Prostate gland (tissue), 2 donors: ENCODE data around the gene PRLH.

Experiments used
- POLR2A ChIP-seq: fragments of 450-650 bp; IDR thresholded peaks from one replicate; pipeline ENCODE4 v1.6.1; 2016; ENCODE audit warnings: antibody characterized with exemption, mild to moderate bottlenecking
- POLR2AphosphoS5 ChIP-seq: sonication (generic); formaldehyde crosslinking; IDR thresholded peaks from one replicate; pipeline ENCODE4 v1.6.1; 2017; ENCODE audit warnings: antibody characterized with exemption
- TF ChIP-seq, protein P1 (sequence below), 4 experiments: fragments of 200-600 bp in 2 of 4; fragments of 450-650 bp in 2 of 4; sonication (generic) in 2 of 4; IDR thresholded peaks; 1 replicate in 3 of 4; 2 replicates in 1 of 4; pipeline ENCODE4 v1.5.1; 2016 to 2019; ENCODE audit warnings: antibody characterized with exemption in 4 of 4, mild to moderate bottlenecking in 2 of 4, moderate library complexity in 2 of 4

DNA sequence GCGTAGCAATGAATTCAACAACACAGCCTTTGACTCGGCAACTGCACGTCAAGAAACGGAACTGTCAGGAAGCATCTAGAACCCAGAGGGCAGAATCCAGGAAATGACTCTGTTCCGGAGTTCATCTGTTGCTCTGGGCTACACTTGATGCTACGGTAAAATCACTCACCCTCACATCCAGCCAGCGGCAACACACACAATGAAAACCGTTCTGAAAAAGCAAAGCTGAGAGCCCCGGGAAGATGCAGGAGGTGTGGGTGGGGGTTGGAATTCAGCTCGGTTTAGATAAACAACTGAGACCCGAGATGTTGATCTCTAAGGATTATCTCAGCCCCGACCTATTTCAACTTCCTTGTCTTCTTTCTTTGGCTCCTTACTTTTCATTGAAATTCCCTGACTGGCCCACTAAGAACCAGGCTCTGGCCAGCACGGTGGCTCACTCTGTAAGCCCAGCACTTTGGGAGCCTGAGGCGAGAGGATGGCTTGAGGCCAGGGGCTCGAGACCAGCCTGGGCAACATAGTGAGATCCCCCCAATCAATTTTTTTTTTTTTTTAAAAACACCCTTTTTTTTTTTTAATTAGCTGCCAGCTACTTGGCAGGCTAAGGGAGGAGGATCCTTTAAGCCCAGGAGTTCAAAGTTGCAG lies 37.5 kb downstream of the PRLH start:
- TF ChIP-seq, protein P1, sequence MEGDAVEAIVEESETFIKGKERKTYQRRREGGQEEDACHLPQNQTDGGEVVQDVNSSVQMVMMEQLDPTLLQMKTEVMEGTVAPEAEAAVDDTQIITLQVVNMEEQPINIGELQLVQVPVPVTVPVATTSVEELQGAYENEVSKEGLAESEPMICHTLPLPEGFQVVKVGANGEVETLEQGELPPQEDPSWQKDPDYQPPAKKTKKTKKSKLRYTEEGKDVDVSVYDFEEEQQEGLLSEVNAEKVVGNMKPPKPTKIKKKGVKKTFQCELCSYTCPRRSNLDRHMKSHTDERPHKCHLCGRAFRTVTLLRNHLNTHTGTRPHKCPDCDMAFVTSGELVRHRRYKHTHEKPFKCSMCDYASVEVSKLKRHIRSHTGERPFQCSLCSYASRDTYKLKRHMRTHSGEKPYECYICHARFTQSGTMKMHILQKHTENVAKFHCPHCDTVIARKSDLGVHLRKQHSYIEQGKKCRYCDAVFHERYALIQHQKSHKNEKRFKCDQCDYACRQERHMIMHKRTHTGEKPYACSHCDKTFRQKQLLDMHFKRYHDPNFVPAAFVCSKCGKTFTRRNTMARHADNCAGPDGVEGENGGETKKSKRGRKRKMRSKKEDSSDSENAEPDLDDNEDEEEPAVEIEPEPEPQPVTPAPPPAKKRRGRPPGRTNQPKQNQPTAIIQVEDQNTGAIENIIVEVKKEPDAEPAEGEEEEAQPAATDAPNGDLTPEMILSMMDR (IDR thresholded peaks at IDR 0.05), result no peak
- TF ChIP-seq POLR2A, result peak; percentile 19
- TF ChIP-seq POLR2AphosphoS5, result peak; percentile 68
